ENCODE results near the gene PAN3.
"Not testable (repeated sequence)": the region's sequence is repeated elsewhere in the genome, so short reads cannot be mapped to it uniquely, and the experiment has no call there.

PAN3 gene

DNA sequence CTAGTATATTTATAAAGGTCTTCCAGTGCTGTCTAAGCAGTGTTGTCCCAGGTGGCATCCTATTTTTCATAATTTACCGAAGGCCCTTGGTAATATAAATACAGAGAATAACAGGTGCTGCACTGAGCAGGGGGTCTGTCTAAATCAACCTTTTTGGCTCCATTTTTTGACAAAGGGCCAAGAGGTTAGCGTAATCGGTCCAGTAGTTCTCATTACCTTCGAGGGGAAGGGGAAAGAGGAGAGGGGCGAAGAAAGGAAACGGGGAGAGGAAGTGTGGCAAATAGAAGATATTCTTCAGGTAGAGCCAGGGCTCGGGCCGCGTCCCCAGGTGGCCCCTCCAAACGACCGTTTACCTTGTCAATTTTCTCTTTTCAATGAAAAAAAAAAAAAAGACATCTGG, 749 bp upstream of the PAN3 start:
- DNase-seq, result no peak

DNA sequence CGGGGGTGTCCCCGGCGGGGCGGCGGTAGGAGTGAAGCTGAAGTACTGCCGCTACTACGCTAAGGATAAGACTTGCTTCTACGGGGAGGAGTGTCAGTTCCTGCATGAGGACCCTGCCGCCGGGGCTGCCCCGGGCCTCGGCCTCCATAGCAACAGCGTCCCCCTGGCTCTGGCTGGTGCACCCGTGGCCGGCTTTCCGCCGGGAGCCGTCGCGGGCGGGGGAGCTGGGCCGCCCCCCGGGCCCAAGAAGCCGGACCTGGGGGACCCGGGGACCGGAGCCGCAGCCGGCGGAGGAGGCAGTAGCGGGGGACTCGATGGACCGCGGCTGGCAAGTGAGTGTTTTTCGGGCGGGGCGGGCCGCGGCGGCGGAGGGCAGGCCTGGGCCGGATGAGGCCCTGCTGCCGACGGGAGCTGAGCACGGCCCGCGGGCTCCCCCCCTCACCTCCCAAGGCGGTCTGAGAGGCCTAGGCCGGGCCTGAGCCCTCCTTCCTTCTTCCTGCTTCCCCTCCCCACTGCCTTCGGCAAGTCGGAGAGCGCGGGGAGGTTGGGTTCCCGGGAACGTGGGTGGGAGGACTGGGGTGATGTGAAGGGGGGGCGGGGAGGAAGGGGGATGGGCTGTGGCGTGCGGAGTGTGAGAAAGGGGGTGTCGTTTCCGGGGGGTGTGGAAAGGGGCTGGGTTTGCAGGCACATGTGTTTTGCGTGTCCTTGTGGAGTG, 568 bp downstream of the PAN3 start:
- peak; percentile 89 for DNase-seq

DNA sequence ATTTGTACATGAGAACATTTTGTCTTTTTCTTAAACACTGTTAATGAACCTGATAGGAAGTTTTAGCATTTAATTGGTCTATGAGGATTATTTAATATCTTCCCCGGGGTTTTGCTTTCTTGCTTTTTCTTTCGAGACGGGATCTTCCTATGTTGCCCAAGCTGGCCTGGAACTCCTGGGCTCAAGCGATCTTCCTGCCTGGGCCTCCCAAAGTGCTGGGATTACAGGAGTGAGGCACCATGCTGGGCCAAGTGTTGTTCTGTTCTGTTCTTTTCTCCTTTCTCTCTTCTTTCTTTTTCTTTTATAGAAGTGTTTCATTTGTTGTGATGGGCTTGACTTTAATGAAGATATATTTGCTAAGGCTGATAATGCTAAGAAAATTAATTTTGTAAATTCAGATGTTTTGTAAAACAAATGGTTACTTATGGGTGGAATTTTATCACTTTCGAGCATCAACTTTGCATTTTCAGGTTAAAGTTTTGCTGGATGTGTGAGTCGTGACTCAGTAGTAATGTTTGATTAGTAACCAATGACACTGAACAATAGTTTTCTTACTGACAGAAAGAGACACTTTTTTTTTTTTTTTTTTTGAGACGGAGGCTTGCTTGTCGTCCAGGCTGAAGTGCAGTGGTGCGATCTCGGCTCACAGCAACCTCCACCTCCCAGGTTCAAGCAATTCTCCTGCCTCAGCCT, 2.2 kb downstream of the PAN3 start:
- no peak for DNase-seq

DNA sequence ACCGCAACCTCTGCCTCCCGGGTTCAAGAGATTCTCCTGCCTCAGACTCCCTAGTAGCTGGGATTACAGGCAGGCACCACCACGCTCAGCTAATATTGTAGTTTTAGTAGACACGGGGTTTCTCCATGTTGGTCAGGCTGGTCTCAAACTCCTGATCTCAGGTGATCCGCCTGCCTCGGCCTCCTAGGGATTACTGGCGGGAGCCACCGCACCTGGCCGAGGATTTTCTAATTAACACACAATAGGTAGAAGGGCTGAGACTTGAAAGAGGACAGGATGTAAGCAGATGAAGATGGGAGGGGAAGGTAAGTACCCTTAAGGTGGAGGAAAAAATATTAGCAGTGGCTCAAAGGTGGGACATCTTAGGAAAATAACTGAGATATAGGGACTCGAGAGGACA, 3.2 kb downstream of the PAN3 start:
- DNase-seq, result not testable (repeated sequence)

DNA sequence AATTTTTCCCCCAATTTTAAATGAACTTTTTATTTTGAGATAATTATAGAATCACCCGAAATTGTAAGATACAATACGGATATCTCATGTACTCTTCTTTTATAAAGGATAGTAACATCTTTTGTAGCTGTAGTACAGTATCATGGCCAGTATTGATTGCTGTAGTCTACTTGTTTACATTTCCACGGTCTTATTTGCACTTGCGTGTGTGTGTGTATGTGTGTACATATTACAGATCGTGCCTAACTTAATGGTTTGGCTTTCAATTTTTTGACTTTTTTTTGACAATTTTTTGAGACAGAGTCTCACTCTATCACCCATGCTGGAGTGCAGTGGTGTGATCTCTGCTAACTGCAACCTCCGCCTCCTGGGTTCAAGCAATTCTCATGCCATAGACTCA, 6.7 kb downstream of the PAN3 start:
- no peak for DNase-seq

DNA sequence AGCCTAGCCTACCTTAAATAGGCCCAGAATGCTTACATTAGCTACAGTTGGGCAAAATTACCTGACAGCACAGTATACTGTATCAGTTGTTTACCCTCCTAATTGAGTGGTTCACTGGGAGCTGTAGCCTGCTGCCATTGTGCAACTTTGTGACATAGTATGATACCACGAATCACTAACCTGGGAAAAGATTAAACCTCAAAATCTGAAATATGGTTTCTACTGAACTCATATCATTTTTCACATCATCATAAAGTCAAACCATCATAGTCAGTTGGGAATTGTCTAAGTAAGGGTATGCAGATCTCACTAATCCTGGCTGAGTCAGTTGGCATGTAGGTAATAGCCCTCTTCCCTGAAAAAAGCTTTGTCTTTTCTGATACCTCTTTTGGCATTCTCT, 9.2 kb downstream of the PAN3 start:
- DNase-seq, result no peak

DNA sequence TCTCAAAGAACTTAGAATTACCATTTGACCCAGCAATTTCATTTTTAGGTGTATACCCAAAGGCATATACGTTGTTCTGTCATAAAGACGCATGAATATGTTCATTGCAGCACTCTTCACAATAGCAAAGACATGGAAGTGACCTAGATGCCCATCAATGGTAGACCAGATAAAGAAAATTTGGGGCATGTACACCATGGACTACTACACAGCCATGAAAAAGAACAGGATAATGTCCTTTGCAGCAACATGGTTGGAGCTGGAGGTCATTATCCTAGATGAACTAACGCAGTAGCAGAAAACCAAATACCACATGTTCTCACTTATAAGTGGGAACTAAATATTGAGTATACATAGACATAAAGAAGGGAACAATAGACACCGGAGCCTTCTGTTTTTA, 20.7 kb downstream of the PAN3 start:
- DNase-seq, result no peak

DNA sequence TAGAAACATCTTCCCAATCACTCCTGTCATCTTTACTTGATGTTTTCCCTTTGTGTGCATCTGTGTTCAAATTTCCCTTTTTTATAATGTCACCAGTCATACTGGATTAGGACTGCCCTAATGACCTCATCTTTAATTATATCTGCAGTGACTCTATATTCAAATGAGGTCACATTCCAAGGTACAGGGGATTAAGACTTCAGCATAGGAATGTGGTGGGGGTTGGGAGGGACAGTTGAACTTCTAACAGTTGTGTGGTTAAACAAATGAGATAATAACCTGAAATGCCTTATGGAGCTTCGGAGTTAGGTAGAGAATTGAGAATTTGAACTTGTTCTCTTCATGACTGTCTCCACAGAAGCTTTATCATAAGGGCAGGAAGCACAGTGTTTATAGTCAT, 23.0 kb downstream of the PAN3 start:
- no peak for DNase-seq

DNA sequence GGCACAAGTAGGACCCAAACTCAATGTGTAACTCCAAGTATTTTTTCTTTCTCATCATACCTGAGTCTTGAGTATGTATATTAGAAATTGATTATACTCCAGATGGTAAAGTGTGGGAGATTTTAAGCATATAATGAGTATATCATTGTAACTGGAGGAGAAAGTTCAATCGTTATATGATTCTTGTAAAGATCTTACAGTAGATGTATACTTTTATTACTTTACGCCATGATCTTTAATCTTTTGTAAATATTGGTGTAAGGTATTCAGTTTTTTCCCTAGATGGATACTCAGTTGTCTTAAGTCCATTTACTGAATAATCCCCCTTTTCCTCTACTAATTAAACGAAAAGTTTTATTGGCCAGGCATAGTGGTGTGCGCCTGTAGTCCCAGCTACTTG, 25.2 kb downstream of the PAN3 start:
- DNase-seq, result no peak

DNA sequence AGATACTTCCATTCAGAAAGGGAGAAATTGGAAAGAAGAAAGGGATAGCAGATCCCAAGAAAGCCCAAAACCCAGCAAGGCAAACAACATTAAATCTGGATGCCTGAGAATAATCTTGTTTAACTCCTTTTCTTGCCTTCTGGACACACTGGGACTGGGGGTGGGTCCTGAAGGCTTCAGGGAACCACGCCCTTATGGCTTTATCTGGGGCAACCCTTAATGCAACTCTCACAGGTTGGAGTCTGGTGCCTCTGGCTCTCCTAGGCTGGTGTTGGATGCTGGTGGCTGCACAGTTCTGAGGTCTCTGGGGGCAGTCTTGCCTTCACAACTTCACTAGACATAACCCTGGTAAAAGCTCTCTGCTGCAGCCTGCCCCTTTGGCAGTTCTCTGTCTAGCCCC, 27.9 kb downstream of the PAN3 start:
- DNase-seq, result no peak

DNA sequence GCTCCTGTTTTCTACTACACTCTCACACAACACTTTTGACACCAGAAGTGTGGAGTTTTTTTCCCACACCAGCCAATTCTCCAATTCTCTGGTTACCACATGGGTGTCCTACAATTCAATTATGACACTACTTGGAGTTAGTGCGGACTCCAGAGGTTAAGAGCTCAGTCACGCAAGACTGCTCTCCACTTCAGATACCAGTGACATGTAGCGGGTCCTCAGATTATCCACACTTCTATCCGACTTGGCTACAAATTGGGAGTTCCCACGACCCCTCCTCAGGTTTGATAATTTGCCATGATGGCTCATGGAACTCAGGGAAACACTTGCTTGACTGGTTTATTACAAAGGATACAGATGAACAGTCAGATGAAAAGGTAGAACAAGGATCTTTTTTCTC, 32.9 kb downstream of the PAN3 start:
- no peak for DNase-seq

DNA sequence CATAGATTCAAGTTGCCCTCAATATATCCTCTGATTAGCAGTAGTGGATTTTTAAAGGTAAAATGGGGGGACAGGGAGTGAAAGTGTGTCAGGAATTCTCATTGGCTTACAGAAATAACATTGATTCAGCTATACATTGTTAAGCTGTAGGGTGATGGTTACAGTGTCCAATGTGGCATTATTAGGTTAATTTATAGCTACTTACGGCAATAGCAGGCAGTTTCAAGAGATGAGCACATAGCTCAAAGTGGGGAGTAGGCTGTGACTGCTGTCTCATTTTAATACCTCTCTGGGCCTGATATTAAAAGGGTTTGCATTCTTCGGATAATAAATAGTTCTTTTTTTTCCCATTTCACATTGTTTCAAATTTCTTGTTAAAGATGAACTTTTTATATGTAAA, 34.6 kb downstream of the PAN3 start:
- DNase-seq, result no peak

DNA sequence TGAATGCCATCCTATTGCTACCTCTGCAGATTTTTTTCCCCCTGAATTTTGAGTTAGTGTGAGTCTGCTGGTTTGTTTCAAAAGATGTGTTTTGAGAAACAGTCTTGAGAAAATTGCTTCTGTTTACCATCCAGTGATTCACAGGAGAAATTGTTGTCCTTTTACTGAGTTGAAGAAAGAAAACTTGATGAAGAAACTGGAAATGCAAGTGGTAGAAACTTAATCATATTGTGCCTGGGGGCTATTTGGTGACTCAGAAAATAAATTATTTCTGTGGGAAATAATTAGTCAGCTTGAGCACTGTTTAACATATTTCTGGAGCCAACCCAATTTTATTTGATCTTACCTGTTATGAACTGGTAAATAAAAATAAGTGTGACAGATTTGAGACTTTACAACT, 35.4 kb downstream of the PAN3 start:
- DNase-seq, result no peak

DNA sequence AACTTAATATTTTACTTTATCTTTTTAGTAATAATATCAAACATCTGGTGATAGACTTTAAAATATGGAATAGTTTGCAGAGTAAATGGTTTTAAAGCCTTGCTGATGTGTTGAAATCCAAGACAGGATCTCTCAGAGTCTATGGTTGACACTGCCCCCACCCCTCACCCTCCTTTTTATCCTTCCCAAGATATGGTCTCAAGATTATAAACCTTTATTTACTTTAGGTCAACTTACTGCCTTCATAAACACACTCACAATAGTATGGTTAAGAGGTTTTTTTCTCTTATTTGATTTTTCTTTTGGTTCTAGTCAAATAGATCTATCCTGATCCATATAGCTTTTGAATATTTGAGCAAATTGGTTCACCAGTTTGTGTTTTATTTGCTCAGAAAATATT, 39.0 kb downstream of the PAN3 start:
- no peak for DNase-seq

DNA sequence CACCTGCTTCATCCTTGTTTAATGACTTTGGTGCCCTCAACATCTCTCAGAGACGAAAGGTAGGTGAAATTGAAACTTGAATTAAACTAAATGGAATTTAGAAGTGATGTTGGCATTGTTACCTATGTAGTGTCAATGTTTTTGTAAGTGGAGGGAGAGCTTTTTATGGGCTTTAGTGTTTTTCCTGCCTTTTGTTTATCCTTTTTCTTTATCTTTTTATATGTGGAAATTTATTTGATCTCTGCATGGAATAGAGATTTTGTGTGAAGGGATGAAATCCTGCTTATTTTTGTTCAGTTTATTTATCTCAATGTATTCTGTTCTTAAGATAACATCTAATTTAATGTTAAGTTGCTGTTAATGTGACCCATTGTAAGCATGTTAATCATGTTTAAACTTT, 39.5 kb downstream of the PAN3 start:
- no peak for DNase-seq

DNA sequence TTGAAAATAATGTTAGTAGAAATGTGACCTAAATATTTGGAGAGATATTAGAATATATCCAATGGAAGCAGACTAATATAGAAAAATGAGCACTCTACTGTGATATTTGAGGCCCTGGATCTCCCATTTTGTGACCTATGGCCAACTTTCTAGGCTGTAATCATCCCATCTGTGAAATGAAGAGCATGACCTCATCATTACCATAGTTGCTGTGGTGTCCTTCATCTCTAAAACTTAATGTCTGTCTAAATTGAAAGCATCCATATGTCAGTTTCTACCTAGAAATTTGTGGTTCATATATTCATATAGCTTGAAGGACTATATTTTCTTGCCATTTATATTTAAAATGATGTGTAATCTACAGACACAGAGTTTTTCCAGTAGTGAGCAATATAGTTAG, 41.6 kb downstream of the PAN3 start:
- no peak for DNase-seq

DNA sequence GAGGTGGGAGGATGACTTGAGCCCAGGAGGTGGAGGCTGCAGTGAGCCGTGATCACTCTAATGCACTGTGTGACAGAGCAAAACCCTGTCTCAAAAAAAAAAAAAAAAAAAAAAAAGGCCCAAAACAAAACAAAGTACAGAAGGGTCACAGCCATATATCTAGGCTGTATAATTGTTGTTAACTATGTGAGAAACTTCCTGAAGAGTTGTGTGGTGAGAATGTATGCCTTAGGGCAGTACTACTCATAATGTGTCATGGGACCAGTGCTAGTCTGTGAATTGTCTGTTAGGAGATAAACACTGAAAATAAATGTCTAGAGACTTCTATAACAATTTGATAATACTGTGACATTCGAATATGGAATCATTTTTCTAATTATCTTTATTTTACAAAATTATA, 43.1 kb downstream of the PAN3 start:
- no peak for DNase-seq

DNA sequence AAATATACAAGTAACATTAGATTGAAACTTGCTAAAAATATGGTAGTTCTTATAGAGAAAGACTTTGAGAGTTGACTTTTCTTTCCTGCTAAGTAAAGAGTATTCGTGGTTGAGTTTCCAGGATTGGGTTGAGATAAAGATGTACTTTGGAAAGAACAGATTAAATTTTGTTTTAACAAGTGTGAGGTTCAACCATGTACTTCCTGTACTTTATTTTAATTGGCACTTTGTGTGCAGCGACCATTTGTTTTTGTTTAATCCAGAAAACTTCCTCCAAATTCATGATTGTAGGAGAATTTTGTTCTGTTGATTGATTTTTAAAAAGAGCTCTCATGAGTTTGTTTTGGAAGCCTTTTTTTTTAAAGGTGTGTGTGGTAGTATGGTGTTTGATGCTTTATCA, 46.9 kb downstream of the PAN3 start:
- DNase-seq, result no peak

DNA sequence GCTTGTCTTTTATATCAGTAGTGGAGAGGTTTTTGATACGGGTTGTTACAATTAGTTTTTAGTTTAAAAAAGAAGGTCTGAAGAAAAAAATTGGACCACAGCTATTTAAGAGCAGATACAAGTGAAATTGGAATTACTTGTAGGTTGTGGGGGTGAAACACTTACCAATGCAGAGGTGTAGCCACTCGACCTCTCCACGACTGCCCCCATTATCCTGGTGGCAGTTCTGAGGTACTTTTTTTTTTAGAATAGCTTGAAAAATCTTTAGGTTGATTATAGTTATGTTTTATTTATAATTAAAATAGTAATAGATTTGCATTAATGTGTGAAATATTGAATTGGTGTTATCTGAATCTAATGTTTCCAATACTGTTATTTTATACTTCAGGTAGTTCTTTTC, 60.7 kb downstream of the PAN3 start:
- DNase-seq, result no peak

DNA sequence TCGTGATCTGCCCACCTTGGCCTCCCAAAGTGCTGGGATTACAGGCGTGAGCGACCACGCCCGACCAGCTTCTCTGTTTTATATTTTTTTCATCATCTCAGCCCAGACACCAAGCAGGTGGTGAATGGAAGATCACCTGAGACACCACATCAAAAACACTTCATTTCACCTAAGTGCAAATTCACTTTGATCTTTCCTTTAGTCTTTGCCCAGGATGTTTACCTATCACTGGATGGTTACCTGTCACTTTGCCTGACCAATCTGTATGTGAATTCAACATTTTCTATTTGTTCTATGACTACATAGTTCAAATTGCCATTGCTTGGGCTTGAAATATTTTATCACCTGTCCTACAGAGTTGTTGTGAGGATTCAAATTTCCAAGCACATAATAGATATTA, 65.7 kb downstream of the PAN3 start:
- no peak for DNase-seq

DNA sequence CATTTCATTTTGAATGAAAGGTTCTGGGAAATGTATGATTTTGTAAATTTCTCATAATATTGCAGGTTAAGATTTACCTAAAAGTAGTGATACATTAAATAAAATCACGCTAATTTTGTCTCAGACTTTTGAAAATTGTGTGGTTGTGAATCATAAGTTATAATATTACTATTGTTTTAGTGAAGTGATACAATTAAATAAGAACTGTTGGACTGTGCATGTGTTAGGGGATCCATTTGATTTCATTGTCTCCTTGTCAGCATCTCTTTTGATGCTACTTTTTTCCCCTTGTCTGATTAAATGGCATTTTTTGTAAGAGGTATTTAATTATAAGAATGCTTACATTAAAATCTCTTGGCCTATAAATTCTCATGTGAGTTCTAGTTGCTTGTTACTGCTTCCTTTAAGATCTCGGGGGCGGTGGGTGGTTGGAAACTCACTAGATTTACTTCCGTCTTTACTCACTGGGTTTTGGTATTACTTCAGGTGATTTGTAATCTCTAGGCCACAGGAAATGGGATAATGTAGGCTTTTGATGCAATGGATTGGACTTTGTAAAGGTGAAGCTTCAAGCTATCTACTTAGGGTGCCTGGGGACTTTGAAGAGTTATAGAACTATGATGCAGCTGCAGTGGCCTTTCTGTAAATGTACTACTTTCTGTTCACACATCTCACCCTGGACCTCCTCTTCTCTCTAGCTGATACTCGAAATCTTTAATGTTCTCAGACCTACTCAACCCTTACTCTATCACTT, 66.5 kb downstream of the PAN3 start:
- DNase-seq, result peak; percentile 20

DNA sequence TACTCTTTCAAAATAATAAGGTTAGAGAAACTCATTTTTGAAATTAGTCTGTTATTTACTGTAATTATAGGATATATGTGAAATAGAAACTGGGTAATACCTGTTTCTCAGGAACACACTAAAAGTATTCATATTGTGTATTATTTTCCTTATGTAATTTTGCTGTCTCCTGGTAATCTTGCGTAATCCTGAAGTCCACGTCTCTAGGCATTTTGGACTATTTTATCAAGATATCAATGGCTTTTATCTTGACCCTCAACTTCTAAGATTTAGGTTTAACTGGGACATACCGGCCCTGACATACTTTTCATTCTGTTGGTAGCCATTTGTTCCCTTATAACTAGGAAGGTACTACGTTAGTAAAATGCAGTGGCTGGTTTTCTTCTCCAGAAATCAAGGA, 80.3 kb downstream of the PAN3 start:
- no peak for DNase-seq

DNA sequence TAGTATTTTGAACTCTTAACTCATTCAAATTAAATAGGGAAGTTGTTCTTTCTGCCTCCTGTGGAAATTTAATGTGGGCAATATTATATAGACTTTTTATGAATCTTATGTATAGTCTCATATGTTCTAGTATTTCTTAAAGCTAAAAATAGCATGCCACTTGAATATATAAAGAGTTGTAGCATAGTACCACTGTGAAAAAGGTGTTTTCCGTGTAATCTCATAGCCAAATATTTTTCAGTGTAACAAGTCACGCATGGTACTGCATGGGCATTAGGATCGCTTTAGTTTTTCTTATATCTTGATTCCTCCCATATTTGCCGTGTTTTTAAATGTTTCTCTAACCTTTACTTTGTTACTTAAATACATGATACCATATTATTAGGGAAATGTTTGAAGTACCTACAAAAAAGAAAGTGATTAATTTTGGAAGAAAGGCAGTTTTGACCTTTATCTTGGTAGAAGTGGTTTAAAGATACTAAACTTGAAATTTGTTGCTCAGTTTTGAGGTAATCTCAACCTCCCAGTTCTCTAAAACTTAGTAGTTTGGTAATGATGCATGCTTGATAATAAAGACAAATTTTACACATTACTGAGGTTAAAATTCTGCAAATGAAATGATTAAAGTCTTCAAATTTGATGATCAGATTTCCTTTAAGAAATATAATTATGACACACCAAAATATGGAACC, 81.2 kb downstream of the PAN3 start:
- no peak for DNase-seq

DNA sequence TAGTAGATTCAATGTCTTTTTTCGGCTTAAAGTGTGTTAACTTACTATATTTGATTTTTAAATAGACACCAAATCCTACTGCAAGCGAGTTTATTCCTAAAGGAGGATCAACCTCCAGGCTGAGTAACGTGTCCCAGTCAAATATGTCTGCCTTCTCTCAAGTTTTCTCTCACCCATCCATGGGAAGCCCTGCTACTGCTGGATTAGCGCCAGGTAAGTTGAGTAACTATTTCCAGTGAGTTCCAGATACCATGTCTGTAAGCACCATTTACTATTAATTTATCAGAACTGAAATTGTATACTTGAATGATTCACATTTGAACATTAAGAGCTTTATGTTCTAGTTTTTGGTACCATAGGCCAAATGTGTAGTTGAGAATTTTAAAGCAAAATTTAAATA, 81.8 kb downstream of the PAN3 start:
- no peak for DNase-seq
